Activated CD4-positive, alpha-beta memory T cell treated with anti-CD3 and anti-CD28 coated beads for 36 hours (primary cell): ENCODE results near the gene JAK1. TPM values are rescaled to one million over a fixed set of nuclear protein-coding genes. Genes with fewer than 3 reads are reported as not detected.

Experiments
- CTCF ChIA-PET: fragments of 350-600 bp; sonication (Branson Sonifier 250); formaldehyde crosslinking; loops from one replicate; lab custom pipeline; 2021; ENCODE audit warnings: antibody characterized with exemption, inconsistent platforms; lab: Charles Lee
- POLR2A ChIA-PET: fragments of 350-600 bp; sonication (Branson Sonifier 250); formaldehyde crosslinking; loops from one replicate; lab custom pipeline; 2021; ENCODE audit warnings: antibody characterized with exemption; lab: Charles Lee
- DNase-seq: peaks from one replicate; pipeline ENCODE4 v3.0.0-alpha.2; 2020
- H3K27ac Mint-ChIP-seq: one replicate; pipeline ENCODE4 v1.8.0; 2021; ENCODE audit warnings: mixed read lengths
- H3K27me3 Mint-ChIP-seq: one replicate; pipeline ENCODE4 v1.8.0; 2021; ENCODE audit warnings: mixed read lengths
- H3K36me3 Mint-ChIP-seq: one replicate; pipeline ENCODE4 v1.8.0; 2021; ENCODE audit warnings: mixed read lengths
- H3K4me1 Mint-ChIP-seq: one replicate; pipeline ENCODE4 v1.8.0; 2021; ENCODE audit warnings: low read depth, mixed read lengths
- H3K4me3 Mint-ChIP-seq: one replicate; pipeline ENCODE4 v1.8.0; 2021; ENCODE audit warnings: mild to moderate bottlenecking, mixed read lengths
- H3K9me3 Mint-ChIP-seq: one replicate; pipeline ENCODE4 v1.8.0; 2021; ENCODE audit warnings: mixed read lengths
- intact Hi-C: fragments of 100-400 bp; cut with micrococcal nuclease; formaldehyde crosslinking; loops from one replicate; pipeline ENCODE4 v1.15.1; 2023
- total RNA-seq, 2 experiments: library from RNA; stranded (reverse); gene quantifications; one replicate each; pipeline ENCODE4 v1.2.3, GENCODE V29; 2021

JAK1 gene
- total RNA-seq, 2 experiments from 2014 or later, result 115 to 128 TPM

GRCh38 chr1:64875101-64875500 lies 91.2 kb downstream of the JAK1 start:
- no peak for DNase-seq
- ChIA-PET CTCF (interaction anchor here (1.2 kb wide), 1 partner anchor 10 kb away, joined by 3 read pairs; no protein-coding TSS in a partner anchor), POLR2A (no interaction called here)
- Mint-ChIP-seq H3K4me1 (peaks cover 47% of the 10 kb centered on the region), H3K27me3 (no peaks in the 10 kb centered on the region), H3K27ac (no peak overlapping the region), H3K9me3 (no peaks in the 10 kb centered on the region), H3K36me3 (peaks cover 61% of the 10 kb centered on the region), H3K4me3 (no peak overlapping the region)
- intact Hi-C loops, result no loop called here

GRCh38 chr1:64874666-64875065 lies 91.7 kb downstream of the JAK1 start:
- no peaks in the 10 kb centered on the region for H3K27me3 Mint-ChIP-seq
- intact Hi-C loops, result no loop called here

GRCh38 chr1:64873576-64873975 lies 92.8 kb downstream of the JAK1 start:
- Mint-ChIP-seq H3K27ac (no peak overlapping the region), H3K4me3 (no peak overlapping the region), H3K4me1 (peaks cover 38% of the 10 kb centered on the region), H3K36me3 (peaks cover 58% of the 10 kb centered on the region), H3K27me3 (no peaks in the 10 kb centered on the region), H3K9me3 (no peaks in the 10 kb centered on the region)
- ChIA-PET CTCF (interaction anchor here (1.0 kb wide), 1 partner anchor 30 kb away, joined by 3 read pairs; no protein-coding TSS in a partner anchor), POLR2A (no interaction called here)
- intact Hi-C loops, result no loop called here
- no peak for DNase-seq

More at GRCh38 chr1:64874666-64875065, 91.7 kb downstream of the JAK1 start:
- H3K4me1 Mint-ChIP-seq, result peaks cover 46% of the 10 kb centered on the region
- POLR2A ChIA-PET, result no interaction called here
- peaks cover 61% of the 10 kb centered on the region for H3K36me3 Mint-ChIP-seq
- no peak for DNase-seq
- H3K9me3 Mint-ChIP-seq, result no peaks in the 10 kb centered on the region
- CTCF ChIA-PET, result interaction anchor here (1.2 kb wide), 1 partner anchor 10 kb away, joined by 3 read pairs; no protein-coding TSS in a partner anchor
- H3K27ac Mint-ChIP-seq, result no peak overlapping the region
- H3K4me3 Mint-ChIP-seq, result no peak overlapping the region

GRCh38 chr1:64872067-64872466 lies 94.3 kb downstream of the JAK1 start:
- H3K9me3 Mint-ChIP-seq, result no peaks in the 10 kb centered on the region
- ChIA-PET CTCF (no interaction called here), POLR2A (no interaction called here)
- DNase-seq, result no peak
- no peak overlapping the region for H3K27ac Mint-ChIP-seq
- no peaks in the 10 kb centered on the region for H3K27me3 Mint-ChIP-seq
- peaks cover 25% of the 10 kb centered on the region for H3K4me1 Mint-ChIP-seq
- peaks cover 47% of the 10 kb centered on the region for H3K36me3 Mint-ChIP-seq
- H3K4me3 Mint-ChIP-seq, result no peak overlapping the region
- intact Hi-C loops, result no loop called here

- intact Hi-C loops, result no loop called here
- Mint-ChIP-seq H3K27ac (no peak overlapping the region), H3K36me3 (peaks cover 48% of the 10 kb centered on the region), H3K4me3 (no peak overlapping the region), H3K4me1 (peaks cover 17% of the 10 kb centered on the region), H3K27me3 (no peaks in the 10 kb centered on the region), H3K9me3 (no peaks in the 10 kb centered on the region)
- ChIA-PET CTCF (no interaction called here), POLR2A (no interaction called here)
- DNase-seq, result no peak
These were observed 95.1 kb downstream of the JAK1 start for GRCh38 chr1:64871256-64871655.

DNA sequence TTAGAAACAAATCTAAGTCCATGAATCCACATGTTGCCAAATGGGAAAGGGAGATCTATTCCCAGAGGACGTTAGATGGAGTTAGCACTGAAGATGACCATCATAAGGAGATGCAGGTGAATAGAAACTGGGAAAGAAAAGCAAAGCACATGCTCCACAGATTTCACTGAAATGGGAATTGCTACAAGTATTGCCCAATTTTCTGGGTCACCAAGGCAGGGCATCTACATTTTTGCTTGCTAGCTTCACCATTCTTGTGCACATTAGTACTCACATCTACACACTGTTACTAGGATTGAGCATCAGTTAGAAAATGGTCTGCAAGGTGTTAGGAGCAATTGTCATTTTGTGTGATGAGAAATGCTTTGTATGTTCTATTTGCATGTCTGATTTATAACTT lies 99.1 kb downstream of the JAK1 start:
- no peaks in the 10 kb centered on the region for H3K9me3 Mint-ChIP-seq
- peaks cover 23% of the 10 kb centered on the region for H3K4me1 Mint-ChIP-seq
- POLR2A ChIA-PET, result interaction anchor here (0.7 kb wide), 1 partner anchor 22 kb away, joined by 3 read pairs; no protein-coding TSS in a partner anchor
- intact Hi-C loops, result no loop called here
- CTCF ChIA-PET, result no interaction called here
- no peak for DNase-seq
- no peaks in the 10 kb centered on the region for H3K27me3 Mint-ChIP-seq
- no peak overlapping the region for H3K4me3 Mint-ChIP-seq
- H3K27ac Mint-ChIP-seq, result no peak overlapping the region
- peaks cover 39% of the 10 kb centered on the region for H3K36me3 Mint-ChIP-seq

- H3K9me3 Mint-ChIP-seq, result no peaks in the 10 kb centered on the region
These were observed 99.7 kb downstream of the JAK1 start for GRCh38 chr1:64866689-64867088.

GRCh38 chr1:64865105-64865757 lies 101.1 kb downstream of the JAK1 start:
- Mint-ChIP-seq H3K36me3 (peaks cover 37% of the 10 kb centered on the region), H3K4me1 (peaks cover 31% of the 10 kb centered on the region), H3K27ac (peak overlapping the region; percentile 9), H3K4me3 (no peak overlapping the region), H3K27me3 (no peaks in the 10 kb centered on the region), H3K9me3 (no peaks in the 10 kb centered on the region)
- ChIA-PET POLR2A (no interaction called here), CTCF (interaction anchor here (1.3 to 2.0 kb wide), 2 partner anchors 42 to 209 kb away, joined by 3 to 4 read pairs; no protein-coding TSS in a partner anchor)
- no peak for DNase-seq
- intact Hi-C loops, result no loop called here

More at GRCh38 chr1:64866689-64867088, 99.7 kb downstream of the JAK1 start:
- H3K4me1 Mint-ChIP-seq, result peaks cover 25% of the 10 kb centered on the region
- no peak overlapping the region for H3K4me3 Mint-ChIP-seq
- H3K27ac Mint-ChIP-seq, result no peak overlapping the region
- POLR2A ChIA-PET, result no interaction called here
- CTCF ChIA-PET, result no interaction called here
- intact Hi-C loops, result no loop called here
- H3K27me3 Mint-ChIP-seq, result no peaks in the 10 kb centered on the region
- peaks cover 37% of the 10 kb centered on the region for H3K36me3 Mint-ChIP-seq
- DNase-seq, result no peak

- intact Hi-C loops, result loop anchor here (1.0 kb wide), 1 partner anchor 100 kb away; no protein-coding TSS in a partner anchor
- H3K4me1 Mint-ChIP-seq, result peaks cover 34% of the 10 kb centered on the region
- no peak overlapping the region for H3K4me3 Mint-ChIP-seq
- DNase-seq, result peak; percentile 64
- CTCF ChIA-PET, result interaction anchor here (0.5 to 2.0 kb wide), 2 partner anchors 147 to 210 kb away, joined by 3 to 4 read pairs; no protein-coding TSS in a partner anchor
- peak overlapping the region; percentile 59 for H3K27ac Mint-ChIP-seq
- H3K36me3 Mint-ChIP-seq, result peaks cover 43% of the 10 kb centered on the region
- POLR2A ChIA-PET, result interaction anchor here (1.3 kb wide), 1 partner anchor 139 kb away, joined by 4 read pairs; no protein-coding TSS in a partner anchor
- no peaks in the 10 kb centered on the region for H3K27me3 Mint-ChIP-seq
- no peaks in the 10 kb centered on the region for H3K9me3 Mint-ChIP-seq
These were observed 102.1 kb downstream of the JAK1 start for GRCh38 chr1:64864018-64864940.

GRCh38 chr1:64861611-64862010 lies 104.7 kb downstream of the JAK1 start:
- no peak overlapping the region for H3K4me3 Mint-ChIP-seq
- intact Hi-C loops, result no loop called here
- H3K27me3 Mint-ChIP-seq, result no peaks in the 10 kb centered on the region
- ChIA-PET POLR2A (no interaction called here), CTCF (no interaction called here)
- no peaks in the 10 kb centered on the region for H3K9me3 Mint-ChIP-seq
- peaks cover 59% of the 10 kb centered on the region for H3K36me3 Mint-ChIP-seq
- H3K4me1 Mint-ChIP-seq, result peaks cover 34% of the 10 kb centered on the region
- peak overlapping the region; percentile 40 for H3K27ac Mint-ChIP-seq
- no peak for DNase-seq

DNA sequence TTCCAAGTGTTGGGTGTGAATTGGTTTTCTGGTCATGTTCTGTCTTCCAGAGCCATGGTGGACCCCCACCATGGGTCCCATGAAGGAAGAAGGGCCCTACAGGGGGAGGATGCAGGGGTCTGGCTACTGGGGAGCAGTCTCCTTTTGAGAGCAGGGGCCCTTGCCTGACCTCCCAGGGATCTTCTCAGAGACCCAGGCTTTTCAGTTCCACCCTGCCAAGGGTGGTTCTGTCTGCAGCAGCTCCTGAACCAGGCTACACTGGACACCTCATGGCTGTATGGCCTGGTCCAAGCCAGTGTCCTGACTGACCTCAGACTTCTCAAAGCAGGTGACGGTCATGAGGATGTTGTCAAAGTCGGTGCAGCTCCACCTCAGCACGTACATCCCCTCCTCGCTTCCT lies 109.0 kb downstream of the JAK1 start:
- intact Hi-C loops, result no loop called here
- CTCF ChIA-PET, result no interaction called here
- POLR2A ChIA-PET, result no interaction called here
- H3K4me1 Mint-ChIP-seq, result peaks cover 13% of the 10 kb centered on the region
- H3K27ac Mint-ChIP-seq, result no peak overlapping the region
- no peaks in the 10 kb centered on the region for H3K27me3 Mint-ChIP-seq
- H3K36me3 Mint-ChIP-seq, result peaks cover 47% of the 10 kb centered on the region
- no peaks in the 10 kb centered on the region for H3K9me3 Mint-ChIP-seq
- no peak overlapping the region for H3K4me3 Mint-ChIP-seq
- DNase-seq, result no peak

GRCh38 chr1:64856553-64856952 lies 109.8 kb downstream of the JAK1 start:
- Mint-ChIP-seq H3K9me3 (no peaks in the 10 kb centered on the region), H3K4me1 (peaks cover 8% of the 10 kb centered on the region), H3K36me3 (peaks cover 42% of the 10 kb centered on the region), H3K27ac (no peak overlapping the region), H3K4me3 (no peak overlapping the region), H3K27me3 (no peaks in the 10 kb centered on the region)
- intact Hi-C loops, result no loop called here
- DNase-seq, result no peak
- CTCF ChIA-PET, result no interaction called here
- POLR2A ChIA-PET, result no interaction called here
